H9 (cell line): Measurements from ENCODE around the gene CMYA5. TPM values are rescaled to one million over a fixed set of nuclear protein-coding genes. Genes with fewer than 3 reads are reported as not detected.

Experiments
- DNase-seq: peaks from one replicate; pipeline ENCODE4 v3.0.0-alpha.2; 2017
- H2AFZ ChIP-seq: one replicate; pipeline ENCODE4 v1.6.1; 2013; ENCODE audit warnings: mild to moderate bottlenecking, low read length, control low read depth, moderate library complexity
- H2AK5ac ChIP-seq: 2 replicates; pipeline ENCODE4 v1.6.1; 2013; ENCODE audit warnings: low read length, control low read depth, mixed read lengths; ENCODE audit not compliant: insufficient read length
- H2BK120ac ChIP-seq: one replicate; pipeline ENCODE4 v1.6.1; 2013; ENCODE audit warnings: low read depth, mild to moderate bottlenecking, low read length, control low read depth, inconsistent platforms; ENCODE audit not compliant: poor library complexity, severe bottlenecking
- H2BK12ac ChIP-seq: 2 replicates; pipeline ENCODE4 v1.6.1; 2013; ENCODE audit warnings: low read length, control low read depth, mixed read lengths, low read depth; ENCODE audit not compliant: insufficient read length
- H2BK15ac ChIP-seq: 2 replicates; pipeline ENCODE4 v1.6.1; 2013; ENCODE audit warnings: low read depth, low read length, control low read depth
- H2BK20ac ChIP-seq: one replicate; pipeline ENCODE4 v1.6.1; 2013; ENCODE audit warnings: low read depth, mild to moderate bottlenecking, low read length, control low read depth, inconsistent platforms; ENCODE audit not compliant: poor library complexity, severe bottlenecking
- H2BK5ac ChIP-seq: 2 replicates; pipeline ENCODE4 v1.6.1; 2013; ENCODE audit warnings: low read length, control low read depth, mixed read lengths; ENCODE audit not compliant: insufficient read length
- H3K14ac ChIP-seq: 2 replicates; pipeline ENCODE4 v1.6.1; 2013; ENCODE audit warnings: low read length, control low read depth; ENCODE audit not compliant: insufficient read depth
- H3K18ac ChIP-seq: 2 replicates; pipeline ENCODE4 v1.6.1; 2013; ENCODE audit warnings: low read depth, mild to moderate bottlenecking, mixed read lengths, low read length, control low read depth; ENCODE audit not compliant: insufficient read length
- H3K23ac ChIP-seq: 2 replicates; pipeline ENCODE4 v1.6.1; 2013; ENCODE audit warnings: low read length, control low read depth, mixed read lengths, low read depth; ENCODE audit not compliant: insufficient read length
- H3K23me2 ChIP-seq: 2 replicates; pipeline ENCODE4 v1.6.1; 2013; ENCODE audit warnings: low read depth, mild to moderate bottlenecking, mixed read lengths, low read length, control low read depth; ENCODE audit not compliant: insufficient read length, poor library complexity, severe bottlenecking
- H3K27ac ChIP-seq: 2 replicates; pipeline ENCODE4 v1.5.1; 2013; ENCODE audit warnings: low read length, control low read depth, mixed read lengths, low read depth; ENCODE audit not compliant: insufficient read length
- H3K27me3 ChIP-seq: 2 replicates; pipeline ENCODE4 v1.6.1; 2013; ENCODE audit warnings: low read length, control low read depth, inconsistent platforms; ENCODE audit not compliant: insufficient read depth
- H3K4ac ChIP-seq: 2 replicates; pipeline ENCODE4 v1.6.1; 2013; ENCODE audit warnings: low read depth, mild to moderate bottlenecking, control low read depth, inconsistent platforms, low read length, moderate library complexity
- H3K4me1 ChIP-seq: 2 replicates; pipeline ENCODE4 v1.6.1; 2013; ENCODE audit warnings: low read length, control low read depth, inconsistent platforms; ENCODE audit not compliant: insufficient read depth
- H3K4me2 ChIP-seq: 2 replicates; pipeline ENCODE4 v1.6.1; 2013; ENCODE audit warnings: low read length, control low read depth, mixed read lengths; ENCODE audit not compliant: insufficient read length, insufficient read depth
- H3K56ac ChIP-seq: 2 replicates; pipeline ENCODE4 v1.6.1; 2013; ENCODE audit warnings: low read depth, mild to moderate bottlenecking, mixed read lengths, low read length, control low read depth; ENCODE audit not compliant: insufficient read length
- H3K79me1 ChIP-seq: 2 replicates; pipeline ENCODE4 v1.6.1; 2013; ENCODE audit warnings: low read depth, mild to moderate bottlenecking, moderate library complexity, low read length, control low read depth, inconsistent platforms; ENCODE audit not compliant: insufficient read depth, poor library complexity, severe bottlenecking
- H3K79me2 ChIP-seq: 2 replicates; pipeline ENCODE4 v1.6.1; 2013; ENCODE audit warnings: low read length, control low read depth, inconsistent platforms; ENCODE audit not compliant: insufficient read depth
- H3K9ac ChIP-seq: 2 replicates; pipeline ENCODE4 v1.6.1; 2013; ENCODE audit warnings: low read length, control low read depth, mixed read lengths; ENCODE audit not compliant: insufficient read length; ENCODE audit errors: extremely low read depth
- H3K9me3 ChIP-seq: one replicate; pipeline ENCODE4 v1.6.1; 2013; ENCODE audit warnings: low read depth, low read length, inconsistent platforms; ENCODE audit not compliant: control insufficient read depth
- H3T11ph ChIP-seq: one replicate; pipeline ENCODE4 v1.6.1; 2013; ENCODE audit warnings: mild to moderate bottlenecking, low read length, control low read depth, inconsistent platforms
- H4K20me1 ChIP-seq: one replicate; pipeline ENCODE4 v1.6.1; 2013; ENCODE audit not compliant: control insufficient read depth, insufficient read length, insufficient read depth
- H4K5ac ChIP-seq: 2 replicates; pipeline ENCODE4 v1.6.1; 2013; ENCODE audit warnings: low read depth, mild to moderate bottlenecking, mixed read lengths, low read length, control low read depth; ENCODE audit not compliant: insufficient read length
- H4K8ac ChIP-seq: replicated peaks from 2 replicates; pipeline ENCODE4 v1.6.1; 2013; ENCODE audit warnings: low read length, control low read depth, mixed read lengths, low read depth; ENCODE audit not compliant: insufficient read length
- H4K91ac ChIP-seq: 2 replicates; pipeline ENCODE4 v1.6.1; 2013; ENCODE audit warnings: low read depth, mild to moderate bottlenecking, moderate library complexity, mixed read lengths, low read length, control low read depth; ENCODE audit not compliant: insufficient read length
- H3K27ac Mint-ChIP-seq, 3 experiments: 2 replicates in 2 of 3; 3 replicates in 1 of 3; pipeline ENCODE4 v1.8.0; 2020 to 2021; ENCODE audit warnings: mixed read lengths in 3 of 3, mild to moderate bottlenecking in 1 of 3, moderate library complexity in 1 of 3
- H3K27me3 Mint-ChIP-seq: 2 replicates; pipeline ENCODE4 v1.8.0; 2021; ENCODE audit warnings: low read depth, mild to moderate bottlenecking, moderate library complexity, mixed read lengths
- H3K36me3 Mint-ChIP-seq, 3 experiments: 2 replicates in 2 of 3; 3 replicates in 1 of 3; pipeline ENCODE4 v1.8.0; 2020 to 2021; ENCODE audit warnings: low read depth in 3 of 3, mixed read lengths in 3 of 3; ENCODE audit not compliant: insufficient read depth in 1 of 3
- H3K4me1 Mint-ChIP-seq, 2 experiments: 2 replicates each; pipeline ENCODE4 v1.8.0; 2020; ENCODE audit warnings: mixed read lengths in 2 of 2
- H3K4me3 Mint-ChIP-seq, 2 experiments: 2 replicates in 1 of 2; 3 replicates in 1 of 2; pipeline ENCODE4 v1.8.0; 2020 to 2021; ENCODE audit warnings: mild to moderate bottlenecking in 2 of 2, mixed read lengths in 2 of 2, moderate library complexity in 1 of 2
- H3K9me3 Mint-ChIP-seq, 2 experiments: 2 replicates in 1 of 2; 3 replicates in 1 of 2; pipeline ENCODE4 v1.8.0; 2020; ENCODE audit warnings: mild to moderate bottlenecking in 2 of 2, mixed read lengths in 2 of 2, moderate library complexity in 1 of 2
- CTCF ChIP-seq: fragments of 200-600 bp; sonication (generic); conservative IDR thresholded peaks from 3 replicates; pipeline ENCODE4 v1.8.0; 2021; ENCODE audit warnings: antibody characterized with exemption, mild to moderate bottlenecking
- WGBS: extraction: QIAGEN DNeasy Blood & Tissue Kit; methylation state at CpG from one replicate; pipeline ENCODE4 v1.1.7; 2013; ENCODE audit warnings: missing lambda C conversion rate, low lambda C conversion rate, mixed read lengths; ENCODE audit not compliant: insufficient read length; ENCODE audit errors: extremely low coverage; 5-methylcytosine and 5-hydroxymethylcytosine counted together
- total RNA-seq: library from RNA; stranded (reverse); gene quantifications from 2 replicates; pipeline ENCODE4 v1.2.1, GENCODE V29; 2021

CMYA5 gene
- total RNA-seq, 1 experiment from 2014 or later, result 1.8 TPM

- Histone ChIP-seq H3K4me2 (no peak overlapping the region), H3K23me2 (no peaks in the 10 kb centered on the region), H3K23ac (no peak overlapping the region), H3K4me1 (no peaks in the 10 kb centered on the region), H3K14ac (no peak overlapping the region), H2AK5ac (no peak overlapping the region), H4K91ac (no peak overlapping the region), H3K56ac (no peak overlapping the region), H3K27ac (no peak overlapping the region), H2BK120ac (no peak overlapping the region), H4K5ac (no peak overlapping the region), H3K27me3 (no peaks in the 10 kb centered on the region), H3K9me3 (no peaks in the 10 kb centered on the region), H3K9ac (no peak overlapping the region), H4K8ac (no peak overlapping the region), H2BK20ac (no peak overlapping the region), H2BK15ac (no peak overlapping the region), H2AFZ (no peak overlapping the region), H4K20me1 (no peaks in the 10 kb centered on the region), H2BK12ac (no peak overlapping the region), H3K4ac (no peak overlapping the region), H2BK5ac (no peak overlapping the region), H3K79me2 (no peaks in the 10 kb centered on the region), H3T11ph (no peak overlapping the region), H3K79me1 (no peaks in the 10 kb centered on the region), H3K18ac (no peak overlapping the region)
- no peaks in the 10 kb centered on the region for H3K27me3 Mint-ChIP-seq
- H3K4me3 Mint-ChIP-seq, result no peak overlapping the region
- WGBS, result no CpG with 5 or more reads among the region's 8 CpGs
- H3K9me3 Mint-ChIP-seq, result no peaks in the 10 kb centered on the region
- no peak overlapping the region; a peak in 1 of 7 replicates for H3K27ac Mint-ChIP-seq
- peaks cover 0 to 2% (median 0%) of the 10 kb centered on the region in 3 experiments; a peak in 1 of 7 replicates for H3K36me3 Mint-ChIP-seq
- TF ChIP-seq CTCF, result no peak
- DNase-seq, result no peak
- H3K4me1 Mint-ChIP-seq, result no peaks in the 10 kb centered on the region
Observed at GRCh38 chr5:79795764-79796398, 106.2 kb downstream of the CMYA5 start.
